HFFc6 (cell line): ENCODE measurements around the gene FSIP1. TPM values are rescaled to one million over a fixed set of nuclear protein-coding genes. Genes with fewer than 3 reads are reported as not detected.

Experiments
- DNase-seq: peaks from one replicate; pipeline ENCODE4 v3.0.0-alpha.2; 2018
- H3K27ac Mint-ChIP-seq: 2 replicates; pipeline ENCODE4 v1.8.0; 2020; ENCODE audit warnings: mild to moderate bottlenecking, mixed read lengths
- H3K27me3 Mint-ChIP-seq: 2 replicates; pipeline ENCODE4 v1.8.0; 2021; ENCODE audit warnings: mild to moderate bottlenecking, moderate library complexity, mixed read lengths; ENCODE audit not compliant: insufficient read depth
- H3K36me3 Mint-ChIP-seq: 2 replicates; pipeline ENCODE4 v1.8.0; 2021; ENCODE audit warnings: low read depth, mixed read lengths
- H3K4me1 Mint-ChIP-seq: 2 replicates; pipeline ENCODE4 v1.8.0; 2020; ENCODE audit warnings: low read depth, mixed read lengths
- H3K4me3 Mint-ChIP-seq: 2 replicates; pipeline ENCODE4 v1.8.0; 2020; ENCODE audit warnings: mild to moderate bottlenecking, moderate library complexity, mixed read lengths
- H3K9me3 Mint-ChIP-seq: 2 replicates; pipeline ENCODE4 v1.8.0; 2020; ENCODE audit warnings: mild to moderate bottlenecking, mixed read lengths
- total RNA-seq, 6 experiments: library from RNA; stranded (reverse); fragmentation: NEBNext Ultra II Directional; extraction: Animal tissue kit (Norgen Biotek cat#: 25700); gene quantifications; 2 replicates in 1 of 6; 3 replicates in 5 of 6; pipeline ENCODE4 v1.2.3, GENCODE V29; 2021
- TF ChIP-seq, protein P1 (sequence below): fragments of 200-600 bp; sonication (generic); IDR thresholded peaks from 2 replicates; pipeline ENCODE4 v1.5.0; 2021; ENCODE audit warnings: antibody characterized with exemption, mild to moderate bottlenecking

FSIP1 gene
- total RNA-seq, 6 experiments from 2014 or later, result 1.2 to 2.0 (median 1.3) TPM

DNA sequence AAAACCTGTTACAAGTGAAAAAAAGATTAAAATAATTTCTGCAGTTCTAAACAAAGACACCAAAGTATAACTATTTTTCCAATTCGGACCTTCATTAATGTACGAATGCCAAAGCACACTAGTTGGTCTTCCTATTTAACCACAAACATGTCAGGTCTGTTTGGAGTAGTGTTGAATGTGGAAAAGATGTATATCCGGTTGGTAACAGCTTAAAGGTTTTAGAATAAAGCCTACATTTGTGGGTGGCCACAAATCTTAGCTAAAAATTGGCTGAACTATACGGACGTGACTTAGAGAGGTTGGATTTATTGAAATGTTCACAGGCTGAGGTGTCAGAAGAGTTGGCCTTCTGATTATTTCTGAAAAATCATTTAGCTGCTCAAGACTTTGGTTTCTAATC lies 78.4 kb downstream of the FSIP1 start:
- Mint-ChIP-seq H3K4me1 (peaks cover 22% of the 10 kb centered on the region), H3K27me3 (no peaks in the 10 kb centered on the region; the same call in 1 of the 2 replicates), H3K36me3 (no peaks in the 10 kb centered on the region), H3K27ac (peak overlapping the region; percentile 87), H3K4me3 (no peak overlapping the region), H3K9me3 (no peaks in the 10 kb centered on the region)
- no peak for DNase-seq
- TF ChIP-seq, protein P1, sequence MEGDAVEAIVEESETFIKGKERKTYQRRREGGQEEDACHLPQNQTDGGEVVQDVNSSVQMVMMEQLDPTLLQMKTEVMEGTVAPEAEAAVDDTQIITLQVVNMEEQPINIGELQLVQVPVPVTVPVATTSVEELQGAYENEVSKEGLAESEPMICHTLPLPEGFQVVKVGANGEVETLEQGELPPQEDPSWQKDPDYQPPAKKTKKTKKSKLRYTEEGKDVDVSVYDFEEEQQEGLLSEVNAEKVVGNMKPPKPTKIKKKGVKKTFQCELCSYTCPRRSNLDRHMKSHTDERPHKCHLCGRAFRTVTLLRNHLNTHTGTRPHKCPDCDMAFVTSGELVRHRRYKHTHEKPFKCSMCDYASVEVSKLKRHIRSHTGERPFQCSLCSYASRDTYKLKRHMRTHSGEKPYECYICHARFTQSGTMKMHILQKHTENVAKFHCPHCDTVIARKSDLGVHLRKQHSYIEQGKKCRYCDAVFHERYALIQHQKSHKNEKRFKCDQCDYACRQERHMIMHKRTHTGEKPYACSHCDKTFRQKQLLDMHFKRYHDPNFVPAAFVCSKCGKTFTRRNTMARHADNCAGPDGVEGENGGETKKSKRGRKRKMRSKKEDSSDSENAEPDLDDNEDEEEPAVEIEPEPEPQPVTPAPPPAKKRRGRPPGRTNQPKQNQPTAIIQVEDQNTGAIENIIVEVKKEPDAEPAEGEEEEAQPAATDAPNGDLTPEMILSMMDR, result no peak

GRCh38 chr15:39701988-39702387 lies 80.7 kb downstream of the FSIP1 start:
- no peak for DNase-seq
- no peak overlapping the region for H3K4me3 Mint-ChIP-seq
- peaks cover 27% of the 10 kb centered on the region for H3K4me1 Mint-ChIP-seq
- no peaks in the 10 kb centered on the region for H3K9me3 Mint-ChIP-seq
- no peak overlapping the region for H3K27ac Mint-ChIP-seq
- TF ChIP-seq, protein P1, result no peak
- H3K36me3 Mint-ChIP-seq, result no peaks in the 10 kb centered on the region
- H3K27me3 Mint-ChIP-seq, result no peaks in the 10 kb centered on the region; the same call in 1 of the 2 replicates

DNA sequence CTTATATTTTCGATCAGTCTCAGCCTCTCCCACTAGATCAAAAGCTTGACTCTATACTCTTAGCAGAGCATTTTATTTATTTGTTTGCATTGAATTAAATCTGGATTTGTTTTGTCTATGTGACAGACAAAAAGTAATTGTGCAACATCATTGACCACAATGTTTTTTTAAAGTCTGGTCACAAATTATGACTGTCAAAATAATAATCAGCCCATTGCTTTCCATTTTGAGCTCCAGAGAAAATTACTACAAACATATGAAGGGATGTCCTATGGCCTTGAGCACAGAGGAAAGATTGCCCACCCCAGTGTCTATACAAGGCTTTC lies 82.3 kb downstream of the FSIP1 start:
- no peak for DNase-seq
- Mint-ChIP-seq H3K36me3 (no peaks in the 10 kb centered on the region), H3K9me3 (no peaks in the 10 kb centered on the region), H3K4me3 (no peak overlapping the region), H3K27me3 (no peaks in the 10 kb centered on the region; the same call in 1 of the 2 replicates), H3K27ac (no peak overlapping the region), H3K4me1 (peaks cover 27% of the 10 kb centered on the region)
- TF ChIP-seq, protein P1, result no peak

- no peak overlapping the region for H3K4me3 Mint-ChIP-seq
- no peaks in the 10 kb centered on the region for H3K36me3 Mint-ChIP-seq
- no peak overlapping the region; the same call in 1 of the 2 replicates for H3K27ac Mint-ChIP-seq
- DNase-seq, result no peak
- H3K27me3 Mint-ChIP-seq, result no peaks in the 10 kb centered on the region; the same call in 1 of the 2 replicates
- no peaks in the 10 kb centered on the region for H3K9me3 Mint-ChIP-seq
- TF ChIP-seq, protein P1, result no peak
- peaks cover 23% of the 10 kb centered on the region for H3K4me1 Mint-ChIP-seq
Observed at GRCh38 chr15:39699516-39700374, 82.9 kb downstream of the FSIP1 start.

- DNase-seq, result no peak
- no peak overlapping the region for H3K4me3 Mint-ChIP-seq
- TF ChIP-seq, protein P1, result no peak
- H3K27me3 Mint-ChIP-seq, result no peaks in the 10 kb centered on the region; the same call in 1 of the 2 replicates
- no peaks in the 10 kb centered on the region for H3K9me3 Mint-ChIP-seq
- H3K27ac Mint-ChIP-seq, result no peak overlapping the region
- peaks cover 18% of the 10 kb centered on the region for H3K4me1 Mint-ChIP-seq
- H3K36me3 Mint-ChIP-seq, result no peaks in the 10 kb centered on the region
Observed at GRCh38 chr15:39698444-39699390, 83.9 kb downstream of the FSIP1 start.
